PC-9 (cell line): Measurements from ENCODE around the gene TADA3.

Source experiments
- EZH2 ChIP-seq: fragments of 200-600 bp; sonication (generic); IDR thresholded peaks from 2 replicates; pipeline ENCODE4 v1.8.0; 2017; ENCODE audit warnings: antibody characterized with exemption, low read depth
- TF ChIP-seq, protein P1 (sequence below): fragments of 200-600 bp; sonication (generic); conservative IDR thresholded peaks from 2 replicates; pipeline ENCODE4 v1.6.1; 2017; ENCODE audit warnings: mixed run types, antibody characterized with exemption, mild to moderate bottlenecking, moderate library complexity

DNA sequence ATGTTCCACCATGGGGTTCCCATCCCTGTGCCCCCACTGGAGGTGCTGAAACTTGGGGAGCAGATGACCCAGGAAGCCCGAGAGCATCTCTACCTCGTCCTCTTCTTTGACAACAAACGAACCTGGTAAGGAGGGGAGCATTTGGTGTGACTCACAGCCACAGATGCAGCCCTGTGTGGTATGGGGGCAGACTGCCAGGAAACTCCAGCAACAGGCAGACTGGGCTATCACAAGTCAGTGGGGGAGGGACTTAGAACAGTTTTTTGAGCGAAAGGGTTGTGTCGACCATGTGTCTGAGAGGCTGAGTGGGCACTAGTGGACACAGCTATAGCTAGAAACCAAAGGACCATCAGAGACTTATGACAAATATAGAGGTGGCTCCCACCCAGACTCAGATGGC is 45.9 kb downstream of the TADA3 start:
- TF ChIP-seq, protein P1, sequence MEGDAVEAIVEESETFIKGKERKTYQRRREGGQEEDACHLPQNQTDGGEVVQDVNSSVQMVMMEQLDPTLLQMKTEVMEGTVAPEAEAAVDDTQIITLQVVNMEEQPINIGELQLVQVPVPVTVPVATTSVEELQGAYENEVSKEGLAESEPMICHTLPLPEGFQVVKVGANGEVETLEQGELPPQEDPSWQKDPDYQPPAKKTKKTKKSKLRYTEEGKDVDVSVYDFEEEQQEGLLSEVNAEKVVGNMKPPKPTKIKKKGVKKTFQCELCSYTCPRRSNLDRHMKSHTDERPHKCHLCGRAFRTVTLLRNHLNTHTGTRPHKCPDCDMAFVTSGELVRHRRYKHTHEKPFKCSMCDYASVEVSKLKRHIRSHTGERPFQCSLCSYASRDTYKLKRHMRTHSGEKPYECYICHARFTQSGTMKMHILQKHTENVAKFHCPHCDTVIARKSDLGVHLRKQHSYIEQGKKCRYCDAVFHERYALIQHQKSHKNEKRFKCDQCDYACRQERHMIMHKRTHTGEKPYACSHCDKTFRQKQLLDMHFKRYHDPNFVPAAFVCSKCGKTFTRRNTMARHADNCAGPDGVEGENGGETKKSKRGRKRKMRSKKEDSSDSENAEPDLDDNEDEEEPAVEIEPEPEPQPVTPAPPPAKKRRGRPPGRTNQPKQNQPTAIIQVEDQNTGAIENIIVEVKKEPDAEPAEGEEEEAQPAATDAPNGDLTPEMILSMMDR = no peak
- TF ChIP-seq EZH2 = no peak
